H1 (cell line): ENCODE results near the gene COG4.

ENCODE experiments used
- CTCF ChIP-seq, 3 experiments: IDR thresholded peaks; 1 replicate in 2 of 3; 2 replicates in 1 of 3; pipeline versions ENCODE4 v1.5.1 to v1.6.1; 2011; ENCODE audit warnings: low read length in 3 of 3, mild to moderate bottlenecking in 3 of 3, inconsistent platforms in 2 of 3, low read depth in 1 of 3, moderate library complexity in 1 of 3; ENCODE audit not compliant: insufficient read depth in 1 of 3; ENCODE audit errors: control extremely low read depth in 1 of 3
- SIN3A ChIP-seq, 2 experiments: IDR thresholded peaks in 1 of 2; conservative IDR thresholded peaks in 1 of 2; 2 replicates each; pipeline ENCODE4 v1.6.1; 2011 to 2012; ENCODE audit warnings: low read length in 2 of 2, improper control_type of control experiment in 1 of 2, low read depth in 1 of 2, mild to moderate bottlenecking in 1 of 2

- TF ChIP-seq SIN3A (conservative IDR thresholded peaks at IDR 0.05 in 1 of 2, IDR thresholded peaks at IDR 0.05 in 1 of 2; ENCODE audit: low read depth in 1 of 2, low read length in 2 of 2) (no peak), CTCF (IDR thresholded peaks at IDR 0.05; ENCODE audit: control extremely low read depth in 1 of 3, insufficient read depth in 1 of 3, low read depth in 1 of 3, low read length in 3 of 3) (no peak)
Observed at GRCh38 chr16:70522216-70523075, 908 bp downstream of the COG4 start.
